ENCODE results near the gene TMOD1. TPM values are rescaled to one million over a fixed set of nuclear protein-coding genes. Genes with fewer than 3 reads are reported as not detected.

The TMOD1 gene
- total and polyA plus RNA-seq, 9 of the 15 experiments (the other 6 are each of a cell fraction or from before 2014, with no cell fraction given), result 7.1 to 41.2 (median 14.2) TPM

DNA sequence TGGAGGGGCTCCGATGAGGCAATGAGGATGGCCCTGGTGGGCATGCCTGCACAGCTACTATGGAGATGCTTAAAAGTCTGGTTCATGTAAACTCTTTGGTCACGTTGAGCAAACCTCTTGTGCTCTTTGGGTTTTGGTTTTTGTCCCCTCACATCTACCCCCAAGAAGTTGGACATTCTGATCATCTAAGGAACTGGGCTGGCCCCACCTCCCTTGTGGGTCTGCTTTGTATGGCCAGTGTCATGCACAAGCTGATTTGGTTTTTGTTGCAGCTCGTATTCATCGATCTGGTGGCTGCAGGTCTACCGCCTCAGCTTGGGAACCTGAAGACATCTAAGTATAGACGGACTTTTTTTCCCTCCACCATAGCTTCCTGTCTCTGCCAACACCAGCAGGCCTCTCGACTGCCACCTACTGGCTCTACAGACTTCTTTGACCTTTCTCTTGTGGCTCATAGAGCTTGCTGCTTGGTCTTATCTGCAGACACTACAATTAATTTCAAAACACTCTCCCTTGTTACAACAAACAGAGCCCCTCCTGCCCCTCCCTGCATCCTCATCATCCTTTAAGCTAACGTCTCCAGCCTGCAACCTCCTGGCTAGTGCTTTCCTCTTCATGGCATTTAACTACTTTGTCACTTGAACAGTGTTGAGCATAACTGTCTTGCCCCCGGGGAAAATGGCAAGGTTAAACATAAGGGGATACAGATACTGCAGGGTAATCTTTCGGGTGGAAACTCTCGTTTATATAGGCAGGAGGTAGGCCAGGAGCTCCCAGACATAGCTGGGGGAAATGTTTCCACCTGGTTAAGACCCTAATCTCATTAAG lies 97.2 kb downstream of the TMOD1 start (continued):
- TF ChIP-seq, protein P1, sequence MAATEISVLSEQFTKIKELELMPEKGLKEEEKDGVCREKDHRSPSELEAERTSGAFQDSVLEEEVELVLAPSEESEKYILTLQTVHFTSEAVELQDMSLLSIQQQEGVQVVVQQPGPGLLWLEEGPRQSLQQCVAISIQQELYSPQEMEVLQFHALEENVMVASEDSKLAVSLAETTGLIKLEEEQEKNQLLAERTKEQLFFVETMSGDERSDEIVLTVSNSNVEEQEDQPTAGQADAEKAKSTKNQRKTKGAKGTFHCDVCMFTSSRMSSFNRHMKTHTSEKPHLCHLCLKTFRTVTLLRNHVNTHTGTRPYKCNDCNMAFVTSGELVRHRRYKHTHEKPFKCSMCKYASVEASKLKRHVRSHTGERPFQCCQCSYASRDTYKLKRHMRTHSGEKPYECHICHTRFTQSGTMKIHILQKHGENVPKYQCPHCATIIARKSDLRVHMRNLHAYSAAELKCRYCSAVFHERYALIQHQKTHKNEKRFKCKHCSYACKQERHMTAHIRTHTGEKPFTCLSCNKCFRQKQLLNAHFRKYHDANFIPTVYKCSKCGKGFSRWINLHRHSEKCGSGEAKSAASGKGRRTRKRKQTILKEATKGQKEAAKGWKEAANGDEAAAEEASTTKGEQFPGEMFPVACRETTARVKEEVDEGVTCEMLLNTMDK (IDR thresholded peaks at IDR 0.05; ENCODE audit: borderline replicate concordance, insufficient read depth, low read depth, low read length, poor library complexity, severe bottlenecking), result peak; percentile 18
- TF ChIP-seq RCOR1 (IDR thresholded peaks at IDR 0.05; ENCODE audit: borderline replicate concordance in 1 of 2, low read depth in 2 of 2, low read length in 2 of 2), result 0 out of 4 replicates have a peak, but pooled peaks of 1 of the 2 experiments have one; percentile 20
- no peak for TF ChIP-seq LEF1 (IDR thresholded peaks at IDR 0.05)
- TF ChIP-seq TCFL5 (CRISPR knock-in tag; conservative IDR thresholded peaks at IDR 0.05), result no peak
- TF ChIP-seq, protein P2, sequence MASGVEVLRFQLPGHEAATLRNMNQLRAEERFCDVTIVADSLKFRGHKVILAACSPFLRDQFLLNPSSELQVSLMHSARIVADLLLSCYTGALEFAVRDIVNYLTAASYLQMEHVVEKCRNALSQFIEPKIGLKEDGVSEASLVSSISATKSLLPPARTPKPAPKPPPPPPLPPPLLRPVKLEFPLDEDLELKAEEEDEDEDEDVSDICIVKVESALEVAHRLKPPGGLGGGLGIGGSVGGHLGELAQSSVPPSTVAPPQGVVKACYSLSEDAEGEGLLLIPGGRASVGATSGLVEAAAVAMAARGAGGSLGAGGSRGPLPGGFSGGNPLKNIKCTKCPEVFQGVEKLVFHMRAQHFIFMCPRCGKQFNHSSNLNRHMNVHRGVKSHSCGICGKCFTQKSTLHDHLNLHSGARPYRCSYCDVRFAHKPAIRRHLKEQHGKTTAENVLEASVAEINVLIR (CRISPR knock-in tag; IDR thresholded peaks at IDR 0.05), result no peak
- TF ChIP-seq, protein P3, sequence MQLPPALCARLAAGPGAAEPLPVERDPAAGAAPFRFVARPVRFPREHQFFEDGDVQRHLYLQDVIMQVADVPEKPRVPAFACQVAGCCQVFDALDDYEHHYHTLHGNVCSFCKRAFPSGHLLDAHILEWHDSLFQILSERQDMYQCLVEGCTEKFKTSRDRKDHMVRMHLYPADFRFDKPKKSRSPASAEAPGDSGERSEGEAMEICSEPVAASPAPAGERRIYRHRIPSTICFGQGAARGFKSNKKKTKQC (CRISPR knock-in tag; IDR thresholded peaks at IDR 0.05), result 0 out of 2 replicates have a peak, but pooled peaks have one; percentile 45
- TF ChIP-seq, protein P4, sequence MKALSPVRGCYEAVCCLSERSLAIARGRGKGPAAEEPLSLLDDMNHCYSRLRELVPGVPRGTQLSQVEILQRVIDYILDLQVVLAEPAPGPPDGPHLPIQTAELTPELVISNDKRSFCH (CRISPR knock-in tag; IDR thresholded peaks at IDR 0.05), result no peak
- TF ChIP-seq, protein P4 (tag; IDR thresholded peaks at IDR 0.05), result peak; percentile 96
- TF ChIP-seq, protein P5, sequence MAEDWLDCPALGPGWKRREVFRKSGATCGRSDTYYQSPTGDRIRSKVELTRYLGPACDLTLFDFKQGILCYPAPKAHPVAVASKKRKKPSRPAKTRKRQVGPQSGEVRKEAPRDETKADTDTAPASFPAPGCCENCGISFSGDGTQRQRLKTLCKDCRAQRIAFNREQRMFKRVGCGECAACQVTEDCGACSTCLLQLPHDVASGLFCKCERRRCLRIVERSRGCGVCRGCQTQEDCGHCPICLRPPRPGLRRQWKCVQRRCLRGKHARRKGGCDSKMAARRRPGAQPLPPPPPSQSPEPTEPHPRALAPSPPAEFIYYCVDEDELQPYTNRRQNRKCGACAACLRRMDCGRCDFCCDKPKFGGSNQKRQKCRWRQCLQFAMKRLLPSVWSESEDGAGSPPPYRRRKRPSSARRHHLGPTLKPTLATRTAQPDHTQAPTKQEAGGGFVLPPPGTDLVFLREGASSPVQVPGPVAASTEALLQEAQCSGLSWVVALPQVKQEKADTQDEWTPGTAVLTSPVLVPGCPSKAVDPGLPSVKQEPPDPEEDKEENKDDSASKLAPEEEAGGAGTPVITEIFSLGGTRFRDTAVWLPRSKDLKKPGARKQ (CRISPR knock-in tag; IDR thresholded peaks at IDR 0.05), result no peak
- no peak for TF ChIP-seq ZNF134 (CRISPR knock-in tag; conservative IDR thresholded peaks at IDR 0.05)
- TF ChIP-seq, protein P6, sequence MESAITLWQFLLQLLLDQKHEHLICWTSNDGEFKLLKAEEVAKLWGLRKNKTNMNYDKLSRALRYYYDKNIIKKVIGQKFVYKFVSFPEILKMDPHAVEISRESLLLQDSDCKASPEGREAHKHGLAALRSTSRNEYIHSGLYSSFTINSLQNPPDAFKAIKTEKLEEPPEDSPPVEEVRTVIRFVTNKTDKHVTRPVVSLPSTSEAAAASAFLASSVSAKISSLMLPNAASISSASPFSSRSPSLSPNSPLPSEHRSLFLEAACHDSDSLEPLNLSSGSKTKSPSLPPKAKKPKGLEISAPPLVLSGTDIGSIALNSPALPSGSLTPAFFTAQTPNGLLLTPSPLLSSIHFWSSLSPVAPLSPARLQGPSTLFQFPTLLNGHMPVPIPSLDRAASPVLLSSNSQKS (CRISPR knock-in tag; IDR thresholded peaks at IDR 0.05), result no peak
- TF ChIP-seq, protein P7, sequence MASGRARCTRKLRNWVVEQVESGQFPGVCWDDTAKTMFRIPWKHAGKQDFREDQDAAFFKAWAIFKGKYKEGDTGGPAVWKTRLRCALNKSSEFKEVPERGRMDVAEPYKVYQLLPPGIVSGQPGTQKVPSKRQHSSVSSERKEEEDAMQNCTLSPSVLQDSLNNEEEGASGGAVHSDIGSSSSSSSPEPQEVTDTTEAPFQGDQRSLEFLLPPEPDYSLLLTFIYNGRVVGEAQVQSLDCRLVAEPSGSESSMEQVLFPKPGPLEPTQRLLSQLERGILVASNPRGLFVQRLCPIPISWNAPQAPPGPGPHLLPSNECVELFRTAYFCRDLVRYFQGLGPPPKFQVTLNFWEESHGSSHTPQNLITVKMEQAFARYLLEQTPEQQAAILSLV (tag; IDR thresholded peaks at IDR 0.05), result no peak
- TF ChIP-seq, protein P8, sequence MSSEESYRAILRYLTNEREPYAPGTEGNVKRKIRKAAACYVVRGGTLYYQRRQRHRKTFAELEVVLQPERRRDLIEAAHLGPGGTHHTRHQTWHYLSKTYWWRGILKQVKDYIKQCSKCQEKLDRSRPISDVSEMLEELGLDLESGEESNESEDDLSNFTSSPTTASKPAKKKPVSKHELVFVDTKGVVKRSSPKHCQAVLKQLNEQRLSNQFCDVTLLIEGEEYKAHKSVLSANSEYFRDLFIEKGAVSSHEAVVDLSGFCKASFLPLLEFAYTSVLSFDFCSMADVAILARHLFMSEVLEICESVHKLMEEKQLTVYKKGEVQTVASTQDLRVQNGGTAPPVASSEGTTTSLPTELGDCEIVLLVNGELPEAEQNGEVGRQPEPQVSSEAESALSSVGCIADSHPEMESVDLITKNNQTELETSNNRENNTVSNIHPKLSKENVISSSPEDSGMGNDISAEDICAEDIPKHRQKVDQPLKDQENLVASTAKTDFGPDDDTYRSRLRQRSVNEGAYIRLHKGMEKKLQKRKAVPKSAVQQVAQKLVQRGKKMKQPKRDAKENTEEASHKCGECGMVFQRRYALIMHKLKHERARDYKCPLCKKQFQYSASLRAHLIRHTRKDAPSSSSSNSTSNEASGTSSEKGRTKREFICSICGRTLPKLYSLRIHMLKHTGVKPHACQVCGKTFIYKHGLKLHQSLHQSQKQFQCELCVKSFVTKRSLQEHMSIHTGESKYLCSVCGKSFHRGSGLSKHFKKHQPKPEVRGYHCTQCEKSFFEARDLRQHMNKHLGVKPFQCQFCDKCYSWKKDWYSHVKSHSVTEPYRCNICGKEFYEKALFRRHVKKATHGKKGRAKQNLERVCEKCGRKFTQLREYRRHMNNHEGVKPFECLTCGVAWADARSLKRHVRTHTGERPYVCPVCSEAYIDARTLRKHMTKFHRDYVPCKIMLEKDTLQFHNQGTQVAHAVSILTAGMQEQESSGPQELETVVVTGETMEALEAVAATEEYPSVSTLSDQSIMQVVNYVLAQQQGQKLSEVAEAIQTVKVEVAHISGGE (CRISPR knock-in tag; IDR thresholded peaks at IDR 0.05), result no peak

Data from K562 (cell line).